NOMO-1 (cell line): ENCODE results near the gene SEPTIN12.
"Not testable (repeated sequence)": the region's sequence is repeated elsewhere in the genome, so short reads cannot be mapped to it uniquely, and the experiment has no call there.

Experiments used
- DNase-seq, 2 experiments: peaks; one replicate each; lab custom pipeline; 2025; ENCODE audit not compliant: unreplicated experiment in 2 of 2; lab: John Stamatoyannopoulos, UW

The SEPTIN12 gene

GRCh38 chr16:4760221-4760910 is 27.8 kb downstream of the SEPTIN12 start:
- DNase-seq: no peak

- no peak for DNase-seq
Observed at GRCh38 chr16:4755687-4756086, 32.5 kb downstream of the SEPTIN12 start.

GRCh38 chr16:4754865-4755264 is 33.3 kb downstream of the SEPTIN12 start:
- no peak for DNase-seq

- DNase-seq: no peak
Observed at GRCh38 chr16:4753227-4753626, 34.9 kb downstream of the SEPTIN12 start.

- DNase-seq: no peak
Observed at GRCh38 chr16:4752351-4753100, 35.6 kb downstream of the SEPTIN12 start.

GRCh38 chr16:4750896-4751295 is 37.2 kb downstream of the SEPTIN12 start:
- no peak for DNase-seq

GRCh38 chr16:4749700-4750257 is 38.4 kb downstream of the SEPTIN12 start:
- DNase-seq: no peak

GRCh38 chr16:4748682-4749411 is 39.3 kb downstream of the SEPTIN12 start:
- DNase-seq: no peak

GRCh38 chr16:4747906-4748681 is 40.1 kb downstream of the SEPTIN12 start:
- DNase-seq: no peak

GRCh38 chr16:4746991-4747574 is 41.1 kb downstream of the SEPTIN12 start:
- DNase-seq: no peak

GRCh38 chr16:4746215-4746614 is 41.9 kb downstream of the SEPTIN12 start:
- DNase-seq: no peak

- no peak for DNase-seq
Observed at GRCh38 chr16:4745274-4745569, 42.9 kb downstream of the SEPTIN12 start.

- DNase-seq: no peak
Observed at GRCh38 chr16:4744555-4745273, 43.4 kb downstream of the SEPTIN12 start.

GRCh38 chr16:4743226-4743878 is 44.8 kb downstream of the SEPTIN12 start:
- DNase-seq: no peak

- not testable (repeated sequence) for DNase-seq
Observed at GRCh38 chr16:4738370-4738769, 49.8 kb downstream of the SEPTIN12 start.

- DNase-seq: no peak
Observed at GRCh38 chr16:4737545-4737944, 50.6 kb downstream of the SEPTIN12 start.

- no peak for DNase-seq
Observed at GRCh38 chr16:4736546-4736945, 51.6 kb downstream of the SEPTIN12 start.

GRCh38 chr16:4734730-4735535 is 53.2 kb downstream of the SEPTIN12 start:
- DNase-seq: peak; percentile 59 to 61
